Astrocyte (in vitro differentiated cells and primary cell): ENCODE measurements around the gene ZNF804B. TPM values are rescaled to one million over a fixed set of nuclear protein-coding genes. Genes with fewer than 3 reads are reported as not detected.

Source experiments
- DNase-seq: peaks from one replicate; pipeline ENCODE4 v3.0.0-alpha.2; 2010; ENCODE audit warnings: low read depth
- FAIRE-seq: peaks from 2 replicates; lab custom pipeline; 2011; peaks lifted over from hg19 to GRCh38; lab: Jason Lieb, UNC
- H2AFZ ChIP-seq: 2 replicates; pipeline ENCODE4 v1.6.0; 2012; ENCODE audit warnings: low read depth, low read length, inconsistent platforms
- H3K27ac ChIP-seq: 2 replicates; pipeline ENCODE4 v1.5.1; 2011; ENCODE audit warnings: low read depth, low read length, inconsistent platforms
- H3K27me3 ChIP-seq: 2 replicates; pipeline ENCODE4 v1.6.0; 2011; ENCODE audit warnings: low read length, inconsistent platforms; ENCODE audit not compliant: insufficient read depth
- H3K36me3 ChIP-seq: 2 replicates; pipeline ENCODE4 v1.5.1; 2011; ENCODE audit warnings: low read length, inconsistent platforms; ENCODE audit not compliant: insufficient read depth
- H3K4me1 ChIP-seq: 2 replicates; pipeline ENCODE4 v1.5.1; 2011; ENCODE audit warnings: low read length, inconsistent platforms; ENCODE audit not compliant: insufficient read depth
- H3K4me2 ChIP-seq: 2 replicates; pipeline ENCODE4 v1.6.0; 2012; ENCODE audit warnings: low read length, inconsistent platforms
- H3K4me3 ChIP-seq: 2 replicates; pipeline ENCODE4 v1.5.1; 2011; ENCODE audit warnings: low read depth, mild to moderate bottlenecking, low read length, inconsistent platforms; ENCODE audit not compliant: insufficient read depth
- H3K79me2 ChIP-seq: 2 replicates; pipeline ENCODE4 v1.6.0; 2012; ENCODE audit warnings: mild to moderate bottlenecking, low read length, inconsistent platforms; ENCODE audit not compliant: insufficient read depth
- H3K9ac ChIP-seq: 2 replicates; pipeline ENCODE4 v1.6.0; 2012; ENCODE audit warnings: mild to moderate bottlenecking, low read length, inconsistent platforms
- H3K9me3 ChIP-seq: 2 replicates; pipeline ENCODE4 v1.5.1; 2012; ENCODE audit warnings: low read depth, mild to moderate bottlenecking, low read length, inconsistent platforms; ENCODE audit not compliant: insufficient read depth
- H4K20me1 ChIP-seq: 2 replicates; pipeline ENCODE4 v1.6.0; 2012; ENCODE audit warnings: low read length, inconsistent platforms; ENCODE audit not compliant: insufficient read depth
- H3K27ac Mint-ChIP-seq: one replicate; pipeline ENCODE4 v1.8.0; 2021; ENCODE audit warnings: mild to moderate bottlenecking, mixed read lengths; ENCODE audit not compliant: unreplicated experiment
- H3K27me3 Mint-ChIP-seq: one replicate; pipeline ENCODE4 v1.8.0; 2021; ENCODE audit warnings: low read depth, mixed read lengths; ENCODE audit not compliant: unreplicated experiment
- H3K36me3 Mint-ChIP-seq: one replicate; pipeline ENCODE4 v1.8.0; 2021; ENCODE audit warnings: low read depth, mixed read lengths; ENCODE audit not compliant: unreplicated experiment
- H3K4me1 Mint-ChIP-seq: one replicate; pipeline ENCODE4 v1.8.0; 2021; ENCODE audit warnings: low read depth, mixed read lengths; ENCODE audit not compliant: unreplicated experiment
- H3K4me3 Mint-ChIP-seq: one replicate; pipeline ENCODE4 v1.8.0; 2021; ENCODE audit warnings: mild to moderate bottlenecking, moderate library complexity, mixed read lengths; ENCODE audit not compliant: unreplicated experiment
- H3K9me3 Mint-ChIP-seq: one replicate; pipeline ENCODE4 v1.8.0; 2021; ENCODE audit warnings: mild to moderate bottlenecking, mixed read lengths; ENCODE audit not compliant: unreplicated experiment
- EZH2 ChIP-seq: IDR thresholded peaks from 2 replicates; pipeline ENCODE4 v1.6.1; 2012; ENCODE audit warnings: mild to moderate bottlenecking, low read length, inconsistent platforms; ENCODE audit not compliant: insufficient read depth
- total RNA-seq: library from RNA; stranded (reverse); gene quantifications from 2 replicates; pipeline ENCODE4 v1.2.1, GENCODE V29; 2021
- TF ChIP-seq, protein P1 (sequence below): IDR thresholded peaks from 2 replicates; pipeline ENCODE4 v1.5.1; 2011; ENCODE audit warnings: low read depth, mild to moderate bottlenecking, inconsistent platforms, low read length, moderate library complexity; ENCODE audit not compliant: insufficient read depth

ZNF804B gene
- total RNA-seq, 1 donor from 2014 or later = not detected

DNA sequence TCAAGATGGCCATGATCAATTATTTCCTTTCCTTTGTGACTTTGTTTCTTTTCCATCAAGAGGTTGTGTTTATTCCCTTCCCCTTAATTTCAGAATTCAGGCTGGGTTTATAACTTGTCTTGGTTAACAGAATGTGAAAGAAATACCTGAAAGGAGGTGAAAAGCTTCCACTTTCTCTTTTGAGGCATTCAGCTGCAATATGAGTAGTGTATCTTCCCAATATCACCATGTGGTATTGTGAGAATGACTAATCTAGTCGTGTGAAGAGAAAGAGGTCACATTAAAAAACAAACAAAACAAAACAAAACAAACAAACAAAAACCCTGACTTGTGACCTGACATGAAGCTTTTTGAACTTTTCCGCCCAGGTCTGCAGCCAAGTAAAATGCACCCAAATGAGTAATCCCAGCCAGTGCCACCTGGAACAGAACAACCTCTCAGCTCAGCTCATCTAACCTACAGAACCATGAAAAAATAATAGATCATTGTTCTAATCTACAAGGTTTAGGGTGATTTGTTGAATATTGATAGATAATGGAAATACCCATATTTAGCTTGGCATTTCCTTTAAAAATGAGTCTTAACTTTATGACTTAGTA lies 106.9 kb downstream of the ZNF804B start:
- Mint-ChIP-seq H3K27ac (no peak overlapping the region), H3K9me3 (peaks cover 7% of the 10 kb centered on the region), H3K4me3 (no peak overlapping the region), H3K27me3 (no peaks in the 10 kb centered on the region), H3K4me1 (no peaks in the 10 kb centered on the region), H3K36me3 (no peaks in the 10 kb centered on the region)
- DNase-seq = no peak
- Histone ChIP-seq H3K27ac (no peak overlapping the region), H3K9me3 (no peaks in the 10 kb centered on the region), H3K4me1 (no peaks in the 10 kb centered on the region), H3K27me3 (no peaks in the 10 kb centered on the region), H3K79me2 (no peaks in the 10 kb centered on the region), H3K4me3 (no peak overlapping the region), H4K20me1 (no peaks in the 10 kb centered on the region), H3K36me3 (no peaks in the 10 kb centered on the region), H2AFZ (no peak overlapping the region), H3K4me2 (no peak overlapping the region), H3K9ac (no peak overlapping the region)
- FAIRE-seq = no peak
- TF ChIP-seq EZH2 = no peak
- TF ChIP-seq, protein P1, sequence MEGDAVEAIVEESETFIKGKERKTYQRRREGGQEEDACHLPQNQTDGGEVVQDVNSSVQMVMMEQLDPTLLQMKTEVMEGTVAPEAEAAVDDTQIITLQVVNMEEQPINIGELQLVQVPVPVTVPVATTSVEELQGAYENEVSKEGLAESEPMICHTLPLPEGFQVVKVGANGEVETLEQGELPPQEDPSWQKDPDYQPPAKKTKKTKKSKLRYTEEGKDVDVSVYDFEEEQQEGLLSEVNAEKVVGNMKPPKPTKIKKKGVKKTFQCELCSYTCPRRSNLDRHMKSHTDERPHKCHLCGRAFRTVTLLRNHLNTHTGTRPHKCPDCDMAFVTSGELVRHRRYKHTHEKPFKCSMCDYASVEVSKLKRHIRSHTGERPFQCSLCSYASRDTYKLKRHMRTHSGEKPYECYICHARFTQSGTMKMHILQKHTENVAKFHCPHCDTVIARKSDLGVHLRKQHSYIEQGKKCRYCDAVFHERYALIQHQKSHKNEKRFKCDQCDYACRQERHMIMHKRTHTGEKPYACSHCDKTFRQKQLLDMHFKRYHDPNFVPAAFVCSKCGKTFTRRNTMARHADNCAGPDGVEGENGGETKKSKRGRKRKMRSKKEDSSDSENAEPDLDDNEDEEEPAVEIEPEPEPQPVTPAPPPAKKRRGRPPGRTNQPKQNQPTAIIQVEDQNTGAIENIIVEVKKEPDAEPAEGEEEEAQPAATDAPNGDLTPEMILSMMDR = no peak

- Histone ChIP-seq H3K9ac (no peak overlapping the region), H3K4me3 (no peak overlapping the region), H3K36me3 (no peaks in the 10 kb centered on the region), H3K4me2 (no peak overlapping the region), H3K79me2 (no peaks in the 10 kb centered on the region), H4K20me1 (no peaks in the 10 kb centered on the region), H3K27ac (no peak overlapping the region), H3K27me3 (no peaks in the 10 kb centered on the region), H2AFZ (no peak overlapping the region), H3K9me3 (no peaks in the 10 kb centered on the region), H3K4me1 (no peaks in the 10 kb centered on the region)
- Mint-ChIP-seq H3K9me3 (peaks cover 7% of the 10 kb centered on the region), H3K4me1 (no peaks in the 10 kb centered on the region), H3K4me3 (no peak overlapping the region), H3K36me3 (no peaks in the 10 kb centered on the region), H3K27ac (no peak overlapping the region), H3K27me3 (no peaks in the 10 kb centered on the region)
- DNase-seq (no peak), FAIRE-seq (no peak)
- TF ChIP-seq EZH2 = no peak
- TF ChIP-seq, protein P1 = no peak
Measured at GRCh38 chr7:88867158-88867557, 107.7 kb downstream of the ZNF804B start.

GRCh38 chr7:88868456-88868855 lies 109.0 kb downstream of the ZNF804B start:
- Mint-ChIP-seq H3K9me3 (peaks cover 7% of the 10 kb centered on the region), H3K4me3 (no peak overlapping the region), H3K36me3 (no peaks in the 10 kb centered on the region), H3K4me1 (no peaks in the 10 kb centered on the region), H3K27ac (no peak overlapping the region), H3K27me3 (no peaks in the 10 kb centered on the region)
- Histone ChIP-seq H3K9ac (no peak overlapping the region), H3K79me2 (no peaks in the 10 kb centered on the region), H3K4me2 (no peak overlapping the region), H3K27ac (no peak overlapping the region), H4K20me1 (no peaks in the 10 kb centered on the region), H3K27me3 (no peaks in the 10 kb centered on the region), H3K4me1 (no peaks in the 10 kb centered on the region), H2AFZ (no peak overlapping the region), H3K9me3 (no peaks in the 10 kb centered on the region), H3K36me3 (no peaks in the 10 kb centered on the region), H3K4me3 (no peak overlapping the region)
- no peak for FAIRE-seq
- TF ChIP-seq EZH2 = no peak
- TF ChIP-seq, protein P1 = no peak
- DNase-seq = no peak
